Measurements from ENCODE around the gene ZMIZ1.

Gene ZMIZ1

DNA sequence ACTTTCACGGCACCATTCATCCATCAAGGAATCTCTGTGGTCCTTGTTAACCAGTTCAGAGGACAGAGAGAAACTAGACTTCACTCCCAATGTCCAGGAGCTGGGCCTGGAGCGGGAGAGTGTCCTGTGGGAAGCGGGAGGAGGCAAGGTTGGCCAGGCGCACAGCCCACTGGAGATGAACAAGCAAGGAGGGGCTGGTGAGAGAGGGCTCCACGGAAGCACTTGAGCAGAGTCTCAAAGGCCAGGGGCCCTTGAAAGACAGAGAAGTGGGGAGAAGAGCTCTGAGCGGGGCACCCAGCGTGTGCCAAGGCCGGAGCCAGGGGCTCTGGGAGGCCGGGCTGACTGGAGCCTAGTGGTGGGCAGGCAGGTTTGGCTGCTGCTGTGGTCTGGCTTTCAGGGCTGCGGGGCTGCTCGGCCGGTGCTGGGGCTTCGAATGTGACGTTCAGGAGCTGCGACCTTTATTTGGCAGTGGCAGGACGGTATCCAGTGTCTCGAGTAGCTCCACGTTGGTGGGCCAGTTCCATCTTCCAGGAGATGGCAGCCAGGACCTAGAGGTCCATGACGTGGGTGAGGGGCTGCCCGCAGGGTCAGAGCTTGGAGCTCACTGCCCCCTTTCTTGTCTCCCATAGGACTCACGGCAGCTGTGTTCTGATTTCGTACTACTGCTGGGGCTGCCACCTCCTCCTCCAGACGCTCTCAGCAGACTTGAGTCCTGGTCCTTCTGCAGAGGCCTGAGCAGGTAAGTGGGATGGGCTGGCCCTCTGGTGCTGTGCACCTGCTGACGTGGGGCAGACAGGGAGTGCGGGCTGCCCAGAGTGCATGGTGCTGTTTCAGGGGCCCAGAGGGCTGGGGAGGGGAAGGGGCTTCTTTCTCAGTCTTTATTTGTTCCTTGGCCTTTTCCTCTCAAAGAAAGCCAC lies 49.8 kb downstream of the ZMIZ1 start:
- no peak for DNase-seq (ENCODE audit: low read depth)

DNA sequence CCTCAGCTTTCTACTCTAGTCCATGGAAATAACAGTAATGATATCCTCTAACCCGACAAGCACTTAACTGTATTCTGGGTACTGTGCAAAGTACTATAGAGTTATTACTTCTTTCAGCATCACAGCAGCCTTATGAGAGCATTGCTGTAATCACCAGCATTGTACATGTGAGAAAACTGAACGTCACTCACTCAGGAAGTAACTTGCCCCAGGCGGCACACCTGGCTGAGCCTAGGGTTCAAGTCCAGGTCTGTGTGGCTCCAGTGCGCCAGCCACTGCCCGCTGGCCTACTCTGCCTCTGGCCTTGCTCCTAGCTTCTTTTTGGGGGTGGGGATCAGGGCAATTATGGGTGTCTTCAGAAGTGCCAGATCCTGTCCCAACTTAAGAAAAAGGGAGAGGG lies 50.5 kb downstream of the ZMIZ1 start:
- DNase-seq (ENCODE audit: low read depth): no peak

GRCh38 chr10:79123547-79123963 lies 54.8 kb downstream of the ZMIZ1 start:
- DNase-seq (ENCODE audit: low read depth): no peak

DNA sequence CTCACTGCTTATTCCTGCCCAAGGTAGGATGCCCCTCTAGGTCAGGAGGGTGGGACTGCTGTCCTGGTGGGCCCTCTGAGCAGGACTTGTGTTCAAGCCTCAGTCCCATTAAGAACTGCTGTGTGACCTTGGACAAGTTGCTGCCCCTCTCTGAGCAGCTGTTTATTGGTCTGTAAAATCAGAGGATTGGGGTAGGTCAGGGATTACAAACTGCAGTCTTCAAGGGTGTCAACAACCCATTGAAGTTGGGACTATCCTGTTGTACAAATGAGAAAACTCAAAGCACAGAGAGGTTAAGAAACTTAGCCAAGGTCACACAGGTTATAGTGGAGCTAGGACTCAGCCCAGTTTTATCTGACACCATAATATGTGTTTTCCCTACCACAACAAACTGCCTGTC lies 55.3 kb downstream of the ZMIZ1 start:
- no peak for DNase-seq (ENCODE audit: low read depth)

GRCh38 chr10:79125092-79125491 lies 56.3 kb downstream of the ZMIZ1 start:
- DNase-seq (ENCODE audit: low read depth): no peak

- no peak for DNase-seq (ENCODE audit: low read depth)
Observed at GRCh38 chr10:79126351-79127080, 57.8 kb downstream of the ZMIZ1 start.

DNA sequence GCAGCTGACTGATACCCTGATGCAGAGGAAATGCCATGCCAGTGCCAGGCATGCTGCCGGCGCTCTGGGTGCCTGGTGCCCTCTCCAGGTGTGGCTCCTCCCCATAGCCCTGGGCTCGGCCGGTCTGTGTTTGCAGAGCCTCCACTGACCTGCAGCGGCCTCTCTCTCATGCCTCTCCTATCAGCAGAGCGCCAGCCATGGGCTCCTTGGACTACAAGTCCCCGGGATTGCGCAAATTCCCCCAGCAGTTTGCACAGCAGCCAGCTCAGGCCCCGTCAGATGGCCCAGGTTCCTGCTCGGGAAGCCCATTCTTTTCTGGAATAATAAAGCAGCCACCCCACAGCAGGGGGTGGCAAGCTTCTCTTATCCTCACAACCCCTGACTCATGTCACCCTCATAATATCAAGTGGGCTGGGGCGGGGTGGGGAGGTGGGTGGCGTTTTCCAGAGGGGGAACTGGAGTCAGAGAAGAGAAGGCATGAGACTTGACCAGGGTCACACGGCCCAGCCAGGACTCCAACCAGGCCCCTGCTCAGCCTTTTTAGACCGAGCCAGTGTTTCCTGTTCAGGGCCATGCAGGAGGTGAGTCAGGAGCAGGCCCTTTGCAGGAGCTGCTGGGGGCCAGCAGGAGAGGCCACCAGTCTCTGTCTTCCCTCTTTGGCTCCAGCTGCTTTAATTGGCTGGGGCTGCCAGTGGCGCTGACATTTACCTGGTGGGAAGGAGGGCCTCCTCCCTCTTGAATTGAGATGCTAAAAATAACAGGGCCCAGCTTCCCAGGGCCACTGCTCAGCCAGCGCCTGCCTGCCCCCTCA lies 58.6 kb downstream of the ZMIZ1 start:
- DNase-seq (ENCODE audit: low read depth): no peak

DNA sequence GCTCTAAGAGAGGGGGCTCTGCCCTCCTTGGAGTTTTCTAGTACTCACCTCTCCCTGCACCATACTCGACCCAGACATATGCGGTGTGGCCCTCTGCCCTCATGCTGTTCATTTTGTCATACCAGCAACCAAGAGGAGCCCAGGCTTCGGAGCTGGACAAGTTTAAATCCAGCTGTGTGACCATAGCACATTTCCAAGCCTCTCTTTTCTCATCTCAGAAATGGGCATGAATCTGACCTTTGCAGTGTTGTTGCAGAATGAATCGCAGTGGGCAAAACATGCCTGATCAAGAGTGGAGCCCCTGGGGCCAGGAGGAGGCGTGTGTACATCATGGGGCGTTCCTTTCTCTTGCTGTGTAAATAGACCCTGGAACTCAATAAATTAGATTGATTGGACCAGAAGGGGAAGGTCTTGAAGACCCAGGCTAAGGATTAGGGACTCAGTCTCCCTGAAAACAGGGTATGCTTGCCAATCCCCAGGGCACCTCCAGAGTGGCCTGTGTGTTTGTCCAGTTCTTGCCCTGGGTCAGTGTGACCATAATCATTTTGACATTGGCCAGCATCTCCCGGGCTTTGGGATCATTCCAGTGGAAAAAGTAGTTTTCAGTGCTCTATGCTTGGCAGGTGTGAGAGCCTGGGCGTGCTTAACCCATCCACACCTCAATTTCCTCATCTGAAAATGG lies 59.6 kb downstream of the ZMIZ1 start:
- DNase-seq (ENCODE audit: low read depth): no peak

DNA sequence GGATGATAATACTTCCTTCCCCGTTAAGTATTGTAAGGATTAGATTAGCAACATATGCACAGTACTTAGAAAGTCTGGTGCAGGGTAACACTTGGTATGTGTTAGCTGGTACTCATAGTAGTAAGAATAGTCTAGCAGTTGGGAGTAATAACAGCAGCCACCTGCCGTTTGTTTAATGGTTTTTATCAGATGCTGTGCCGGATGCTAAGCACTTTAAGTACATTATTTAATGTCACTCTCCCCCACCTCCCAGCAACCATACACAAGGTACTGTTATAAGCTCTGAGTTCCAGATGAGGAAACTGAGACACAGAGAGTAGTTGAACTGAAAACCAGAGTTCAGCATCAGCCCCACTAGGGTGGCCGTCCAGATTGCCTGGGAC lies 60.1 kb downstream of the ZMIZ1 start:
- DNase-seq (ENCODE audit: low read depth): no peak

- no peak for DNase-seq (ENCODE audit: low read depth)
Observed at GRCh38 chr10:79129361-79129997, 60.7 kb downstream of the ZMIZ1 start.

GRCh38 chr10:79130255-79130654 lies 61.5 kb downstream of the ZMIZ1 start:
- DNase-seq (ENCODE audit: low read depth): no peak

DNA sequence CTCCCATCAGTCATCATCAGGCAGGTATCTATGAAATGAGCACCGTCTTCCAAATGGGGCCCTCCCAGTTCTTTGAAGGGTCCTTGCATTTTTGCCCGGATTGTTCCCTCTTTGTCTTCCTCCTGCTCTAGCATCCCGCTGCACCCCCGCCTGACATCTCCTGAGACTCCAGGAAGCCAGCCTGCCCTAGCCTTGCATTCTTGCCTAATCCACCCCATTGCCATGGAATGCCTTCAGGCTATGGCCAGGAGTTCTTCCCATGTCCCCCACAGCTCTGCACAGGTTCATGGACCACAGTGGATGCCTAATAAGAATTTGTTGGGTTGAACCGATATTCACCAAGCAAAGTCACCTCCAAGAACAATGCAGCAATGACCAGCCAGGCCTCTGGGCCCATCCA lies 62.1 kb downstream of the ZMIZ1 start:
- DNase-seq (ENCODE audit: low read depth): no peak

DNA sequence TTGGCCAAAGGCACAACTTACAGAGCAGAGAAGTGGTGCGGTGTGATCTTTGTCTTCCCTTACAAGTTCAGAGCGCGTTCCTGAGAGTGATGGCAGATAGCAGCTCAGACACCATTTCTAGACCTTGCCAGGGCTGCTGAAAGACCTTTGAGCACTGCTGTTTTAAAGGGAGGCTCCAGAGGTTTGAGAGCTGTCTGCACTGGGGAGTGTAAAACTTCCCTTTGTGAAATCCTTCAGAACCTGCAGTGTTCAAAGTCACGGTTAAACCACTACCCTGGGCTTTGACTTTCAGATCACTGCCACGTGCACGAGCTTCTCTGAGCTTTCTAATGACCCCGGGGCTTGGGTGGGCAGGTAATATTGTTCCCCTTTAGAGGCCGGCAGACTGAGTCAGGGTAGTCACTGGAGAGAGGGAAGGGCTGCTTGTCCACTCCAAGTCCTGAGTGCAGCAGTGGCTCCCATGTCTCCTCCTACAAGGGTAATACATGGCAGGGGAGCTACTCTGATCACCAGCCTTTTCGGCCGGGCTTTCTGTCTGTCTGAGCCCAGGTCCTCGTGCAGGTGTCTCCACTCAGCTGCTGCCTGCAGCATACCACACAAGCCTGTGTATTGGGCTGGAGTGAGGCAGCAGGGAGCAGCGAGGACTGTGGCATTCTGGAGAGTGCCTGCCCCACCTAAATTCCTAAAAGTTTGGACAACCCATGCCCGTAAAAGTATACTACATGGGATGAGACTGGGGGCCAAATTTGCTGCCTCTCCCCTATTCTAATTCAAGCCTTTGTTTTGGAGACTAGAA lies 63.3 kb downstream of the ZMIZ1 start:
- DNase-seq (ENCODE audit: low read depth): no peak

GRCh38 chr10:79132681-79133381 lies 64.1 kb downstream of the ZMIZ1 start:
- no peak for DNase-seq (ENCODE audit: low read depth)

DNA sequence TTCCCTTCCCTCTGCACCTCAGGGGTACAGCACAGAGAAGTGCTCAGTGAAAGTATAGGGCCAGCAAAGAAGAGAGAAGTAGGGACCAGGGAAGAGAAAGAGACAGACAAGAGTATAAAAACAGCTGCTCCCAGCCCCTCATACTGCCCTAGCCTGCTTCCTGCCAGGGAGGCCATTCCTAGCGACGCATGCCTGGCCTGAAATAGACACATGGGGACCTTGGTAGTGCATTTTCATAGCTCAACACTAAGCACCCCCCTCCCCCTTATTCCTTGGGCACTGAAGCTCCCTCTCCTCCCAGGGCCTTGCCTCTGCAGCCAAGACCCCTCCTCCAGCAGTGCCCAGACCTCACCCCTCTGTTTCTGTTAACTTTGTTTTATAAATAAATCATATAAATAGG lies 64.7 kb downstream of the ZMIZ1 start:
- no peak for DNase-seq (ENCODE audit: low read depth)

DNA sequence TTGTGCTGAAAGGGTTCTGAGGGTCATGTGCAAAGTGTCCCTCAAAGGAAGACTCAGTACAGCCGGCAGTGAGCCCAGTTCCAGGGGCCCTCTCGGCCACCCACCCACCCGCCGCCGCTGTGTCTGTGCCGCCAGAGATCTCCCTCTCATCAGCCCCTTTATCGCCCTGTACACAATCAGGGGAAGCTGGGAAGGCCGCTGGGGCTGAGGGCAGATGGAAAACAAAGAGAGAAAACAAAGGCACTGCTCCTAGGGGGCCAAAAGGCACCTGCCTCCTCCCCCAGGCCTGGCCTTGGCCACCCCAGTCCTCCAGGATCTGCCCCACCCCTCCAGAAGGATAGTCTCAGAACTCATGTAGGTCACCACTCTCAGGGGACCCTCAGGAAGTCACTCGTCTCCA lies 67.0 kb downstream of the ZMIZ1 start:
- no peak for DNase-seq (ENCODE audit: low read depth)

DNA sequence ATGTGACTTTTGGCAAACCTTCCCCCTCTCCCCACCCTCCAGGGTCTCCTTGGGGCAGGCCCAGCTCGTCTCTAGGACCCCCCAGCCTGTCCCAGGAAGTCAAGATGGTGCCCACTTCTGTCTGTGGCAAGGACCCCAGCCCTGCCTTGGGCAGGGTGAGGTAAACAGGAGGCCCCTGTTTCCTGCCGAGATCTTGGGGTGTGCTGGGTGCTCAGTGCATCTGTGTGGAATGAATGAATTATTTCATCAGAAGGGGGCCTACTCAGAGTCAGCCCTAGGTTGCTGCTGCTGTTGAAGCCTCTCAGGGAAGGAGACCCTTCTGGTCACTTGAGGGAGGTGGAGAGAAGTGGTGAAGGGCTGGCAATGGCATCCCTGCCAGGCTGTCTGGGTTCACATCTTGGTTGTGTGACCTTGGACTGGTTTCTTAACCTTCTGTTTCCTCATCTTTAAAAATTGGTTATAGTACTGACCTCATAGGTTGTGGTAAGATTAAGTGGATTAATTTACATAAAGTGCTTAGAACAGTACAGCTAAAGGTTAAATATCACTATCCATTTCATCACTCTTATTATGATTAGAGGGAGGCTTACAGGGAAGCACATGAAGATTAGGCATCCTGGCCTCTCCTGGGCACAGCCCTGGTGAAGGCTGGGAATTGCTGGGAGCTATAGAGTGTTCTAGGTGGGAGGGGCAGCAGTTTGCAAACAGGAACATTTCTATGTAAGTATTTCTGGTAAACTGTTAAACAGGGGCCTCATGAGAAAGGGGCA lies 67.7 kb downstream of the ZMIZ1 start:
- DNase-seq (ENCODE audit: low read depth): no peak

- DNase-seq (ENCODE audit: low read depth): no peak
Observed at GRCh38 chr10:79137300-79137756, 68.6 kb downstream of the ZMIZ1 start.

GRCh38 chr10:79137826-79138225 lies 69.1 kb downstream of the ZMIZ1 start:
- peak; percentile 31 for DNase-seq (ENCODE audit: low read depth)
